Airway epithelial cell (primary cell): Measurements from ENCODE around the gene COG3. TPM values are rescaled to one million over a fixed set of nuclear protein-coding genes. Genes with fewer than 3 reads are reported as not detected.

Experiments used
- total RNA-seq: library from RNA; depleted of rRNA; stranded (reverse); fragments of >200 nt; gene quantifications from 2 replicates; pipeline ENCODE4 v1.2.3, GENCODE V29; 2015

COG3 gene, protein sequence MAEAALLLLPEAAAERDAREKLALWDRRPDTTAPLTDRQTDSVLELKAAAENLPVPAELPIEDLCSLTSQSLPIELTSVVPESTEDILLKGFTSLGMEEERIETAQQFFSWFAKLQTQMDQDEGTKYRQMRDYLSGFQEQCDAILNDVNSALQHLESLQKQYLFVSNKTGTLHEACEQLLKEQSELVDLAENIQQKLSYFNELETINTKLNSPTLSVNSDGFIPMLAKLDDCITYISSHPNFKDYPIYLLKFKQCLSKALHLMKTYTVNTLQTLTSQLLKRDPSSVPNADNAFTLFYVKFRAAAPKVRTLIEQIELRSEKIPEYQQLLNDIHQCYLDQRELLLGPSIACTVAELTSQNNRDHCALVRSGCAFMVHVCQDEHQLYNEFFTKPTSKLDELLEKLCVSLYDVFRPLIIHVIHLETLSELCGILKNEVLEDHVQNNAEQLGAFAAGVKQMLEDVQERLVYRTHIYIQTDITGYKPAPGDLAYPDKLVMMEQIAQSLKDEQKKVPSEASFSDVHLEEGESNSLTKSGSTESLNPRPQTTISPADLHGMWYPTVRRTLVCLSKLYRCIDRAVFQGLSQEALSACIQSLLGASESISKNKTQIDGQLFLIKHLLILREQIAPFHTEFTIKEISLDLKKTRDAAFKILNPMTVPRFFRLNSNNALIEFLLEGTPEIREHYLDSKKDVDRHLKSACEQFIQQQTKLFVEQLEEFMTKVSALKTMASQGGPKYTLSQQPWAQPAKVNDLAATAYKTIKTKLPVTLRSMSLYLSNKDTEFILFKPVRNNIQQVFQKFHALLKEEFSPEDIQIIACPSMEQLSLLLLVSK
- 22.6 and 37.8 TPM in 2 replicates for total RNA-seq

DNA sequence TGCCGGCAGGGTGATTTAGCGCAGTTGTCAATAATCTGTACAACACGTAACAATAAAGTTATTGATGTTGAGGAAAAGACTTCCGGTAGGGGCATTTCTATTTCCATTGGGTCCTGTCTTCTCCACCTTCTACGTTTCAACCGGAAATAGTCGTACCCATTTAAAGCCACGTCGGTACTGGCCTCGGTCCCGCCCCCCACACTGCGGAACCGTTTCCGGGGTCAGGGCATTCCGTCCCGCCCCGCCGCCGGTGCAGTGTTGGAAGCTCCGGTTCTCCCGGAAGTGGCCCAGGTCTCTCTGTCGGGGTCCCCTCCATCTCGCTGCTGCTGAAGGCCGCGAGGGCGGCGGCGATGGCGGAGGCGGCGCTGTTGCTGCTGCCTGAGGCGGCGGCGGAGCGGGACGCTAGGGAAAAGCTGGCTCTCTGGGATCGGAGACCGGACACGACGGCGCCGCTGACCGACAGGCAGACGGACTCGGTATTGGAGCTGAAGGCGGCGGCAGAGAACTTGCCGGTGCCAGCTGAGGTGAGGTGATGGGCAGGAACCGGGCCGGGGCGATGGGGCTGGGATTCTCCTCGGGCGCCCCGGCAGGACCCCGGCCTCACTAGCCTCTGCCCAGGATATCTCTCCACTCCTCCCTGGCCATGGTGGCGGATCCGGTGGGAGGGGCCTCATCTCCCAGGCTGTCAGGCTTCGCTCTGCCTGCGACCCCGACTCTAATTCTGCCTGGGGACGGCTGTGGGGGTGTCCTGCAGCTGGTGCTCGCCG, at the start of gene COG3:
COG3 (plus strand) TSS at position 253 of the 767 bp plus-strand sequence; CDS start at position 351, 98 bp downstream.

DNA sequence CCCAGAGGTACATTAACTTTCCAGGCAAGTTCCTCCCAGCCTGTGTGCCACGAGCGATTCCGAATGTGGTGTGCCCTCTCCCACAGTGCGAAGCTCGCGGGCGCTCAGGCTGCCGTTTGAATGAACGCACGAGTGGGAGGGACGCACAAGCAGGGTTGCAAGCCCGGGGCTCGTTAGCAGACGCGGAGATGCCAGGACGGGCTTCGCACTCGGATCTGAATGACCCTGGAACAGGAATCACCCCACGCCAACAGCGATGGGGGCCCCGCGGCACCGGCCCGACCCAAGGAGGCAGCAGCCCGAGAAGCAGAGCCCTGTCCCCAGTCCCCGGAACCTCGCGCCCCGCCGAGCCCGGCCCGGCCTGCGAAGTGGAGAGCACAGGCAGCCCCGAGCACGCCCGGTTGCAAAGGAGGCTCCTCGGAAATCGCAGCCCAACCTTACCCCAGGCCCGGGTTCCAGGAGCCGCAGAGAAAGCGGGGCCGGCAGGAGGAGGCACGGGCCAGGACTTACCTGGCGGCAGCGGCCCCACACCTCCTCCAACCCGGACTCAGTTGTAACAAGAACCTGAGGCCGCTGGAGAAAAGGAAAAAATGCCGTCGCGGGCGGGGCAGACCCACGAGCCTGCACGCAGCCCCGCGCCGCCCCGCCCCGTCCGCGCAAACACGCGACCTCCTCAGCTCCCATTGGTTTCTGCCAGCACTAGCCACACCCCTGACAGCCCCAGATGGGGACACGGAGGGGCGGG, 46.8 kb upstream of the COG3 start, which contains the start of gene SLC25A30:
SLC25A30 (minus strand) TSS at position 584 of the 745 bp plus-strand sequence. CDS start 6,948 bp downstream, outside the sequence.

Other genes starting within 250 kb of the COG3 start
- gene TPT1, start 123.8 kb upstream of the COG3 start, total RNA-seq: 1,578 and 1,745 TPM in 2 replicates
- 5.9 and 9.2 TPM in 2 replicates for gene SLC25A30, start 46.6 kb upstream of the COG3 start, total RNA-seq
- not detected in 2 replicates for gene ERICH6B, start 150.8 kb downstream of the COG3 start, total RNA-seq
- gene CBY2, start 237.4 kb downstream of the COG3 start, total RNA-seq: not detected in 2 replicates